Caco-2 (cell line): ENCODE measurements around the gene NOP10. TPM values are rescaled to one million over a fixed set of nuclear protein-coding genes. Genes with fewer than 3 reads are reported as not detected.

Source experiments
- BruUV-seq: library from RNA; stranded (reverse); fragments of 400-500 nt; replicated peaks from 2 replicates; lab custom pipeline; 2021; lab: Mats Ljungman, UMichigan
- CTCF ChIA-PET: fragments of 300-600 bp; sonication (Branson Sonifier 250); formaldehyde crosslinking; loops from one replicate; lab custom pipeline; 2022; ENCODE audit warnings: antibody characterized with exemption; lab: Charles Lee
- POLR2A ChIA-PET: fragments of 300-600 bp; sonication (Branson Sonifier 250); formaldehyde crosslinking; loops from one replicate; lab custom pipeline; 2022; ENCODE audit warnings: antibody characterized with exemption; lab: Charles Lee
- DNase-seq, 2 experiments: peaks; one replicate each; pipeline versions ENCODE4 v3.0.0 to v3.0.0-alpha.2; 2020 to 2022
- H3K27me3 ChIP-seq: replicated peaks from 2 replicates; pipeline ENCODE4 v1.6.0; 2011; ENCODE audit warnings: low read length; ENCODE audit not compliant: control insufficient read depth, insufficient read depth
- H3K36me3 ChIP-seq: 2 replicates; pipeline ENCODE4 v1.5.1; 2011; ENCODE audit warnings: low read length; ENCODE audit not compliant: control insufficient read depth, insufficient read depth
- H3K4me1 ChIP-seq: fragments of 250-450 bp; sonication (Bioruptor Pico); 2 replicates; pipeline ENCODE4 v1.5.1; 2020; ENCODE audit warnings: mild to moderate bottlenecking
- H3K4me3 ChIP-seq: 2 replicates; pipeline ENCODE4 v1.5.1; 2011; ENCODE audit warnings: low read depth, mild to moderate bottlenecking, control low read depth, low read length
- H3K9me3 ChIP-seq: fragments of 250-450 bp; sonication (Bioruptor Pico); 2 replicates; pipeline ENCODE4 v1.5.1; 2020; ENCODE audit warnings: mild to moderate bottlenecking, moderate library complexity
- H3K27ac Mint-ChIP-seq: one replicate; pipeline ENCODE4 v1.8.0; 2022; ENCODE audit warnings: mixed read lengths; ENCODE audit not compliant: unreplicated experiment
- H3K27me3 Mint-ChIP-seq: one replicate; pipeline ENCODE4 v1.8.0; 2022; ENCODE audit warnings: mixed read lengths; ENCODE audit not compliant: insufficient read depth, unreplicated experiment
- H3K36me3 Mint-ChIP-seq: one replicate; pipeline ENCODE4 v1.8.0; 2022; ENCODE audit warnings: mild to moderate bottlenecking, mixed read lengths; ENCODE audit not compliant: insufficient read depth, unreplicated experiment
- H3K4me1 Mint-ChIP-seq: one replicate; pipeline ENCODE4 v1.8.0; 2022; ENCODE audit warnings: low read depth, mixed read lengths; ENCODE audit not compliant: unreplicated experiment
- H3K4me3 Mint-ChIP-seq: one replicate; pipeline ENCODE4 v1.8.0; 2022; ENCODE audit warnings: mild to moderate bottlenecking, moderate library complexity, mixed read lengths; ENCODE audit not compliant: unreplicated experiment
- H3K9me3 Mint-ChIP-seq: one replicate; pipeline ENCODE4 v1.8.0; 2022; ENCODE audit warnings: mixed read lengths; ENCODE audit not compliant: unreplicated experiment
- intact Hi-C: fragments of 100-400 bp; cut with micrococcal nuclease; formaldehyde crosslinking; loops from one replicate; pipeline ENCODE4 v1.10.0; 2022; ENCODE audit not compliant: unreplicated experiment
- total RNA-seq: library from RNA; stranded (reverse); gene quantifications from 2 replicates; pipeline ENCODE4 v1.2.3, GENCODE V29; 2022
- TF ChIP-seq, protein P1 (sequence below), 2 experiments: fragments of 200-600 bp in 1 of 2; IDR thresholded peaks; 1 replicate in 1 of 2; 2 replicates in 1 of 2; pipeline versions ENCODE4 v1.5.1 to v1.8.0; 2011 to 2022; ENCODE audit warnings: antibody characterized with exemption in 1 of 2, control low read depth in 1 of 2, inconsistent platforms in 1 of 2, low read depth in 1 of 2, low read length in 1 of 2, mild to moderate bottlenecking in 1 of 2, moderate library complexity in 1 of 2; ENCODE audit not compliant: insufficient read depth in 1 of 2, severe bottlenecking in 1 of 2, unreplicated experiment in 1 of 2

The NOP10 gene
- total RNA-seq, 1 experiment from 2014 or later = 171 TPM

DNA sequence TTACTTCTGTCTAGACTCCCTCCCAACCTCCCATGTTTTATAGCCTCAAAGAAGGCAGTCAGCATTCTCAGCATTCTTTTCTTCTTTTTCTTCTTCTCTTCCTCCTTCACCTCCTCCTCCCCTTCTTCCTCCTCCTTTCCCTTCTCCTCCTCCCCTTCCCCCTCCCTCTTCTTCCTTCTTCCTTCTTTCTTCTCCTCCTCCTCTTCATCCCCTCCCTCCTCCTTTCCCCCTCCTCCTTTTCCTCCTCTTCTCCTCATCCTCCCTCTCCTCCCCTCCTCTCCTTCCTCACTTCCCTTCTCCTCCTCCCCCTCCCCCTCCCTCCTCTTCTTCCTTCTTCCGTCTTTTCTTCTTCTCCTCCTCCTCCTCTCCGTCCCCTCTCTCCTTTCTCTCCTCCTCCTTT lies 27.7 kb upstream of the NOP10 start:
- Histone ChIP-seq H3K4me3 (no peak overlapping the region), H3K4me1 (peaks cover 4% of the 10 kb centered on the region; the same call in 1 of the 2 replicates), H3K9me3 (no peaks in the 10 kb centered on the region), H3K36me3 (no peaks in the 10 kb centered on the region), H3K27me3 (no peaks in the 10 kb centered on the region)
- ChIA-PET POLR2A (no interaction called here), CTCF (no interaction called here)
- H3K27ac Mint-ChIP-seq = no peak overlapping the region
- no peaks in the 10 kb centered on the region for H3K9me3 Mint-ChIP-seq
- H3K4me1 Mint-ChIP-seq = peaks cover 5% of the 10 kb centered on the region
- no peak overlapping the region for H3K4me3 Mint-ChIP-seq
- DNase-seq = no peak
- intact Hi-C loops = no loop called here
- no TSS peak for BruUV-seq
- TF ChIP-seq, protein P1, sequence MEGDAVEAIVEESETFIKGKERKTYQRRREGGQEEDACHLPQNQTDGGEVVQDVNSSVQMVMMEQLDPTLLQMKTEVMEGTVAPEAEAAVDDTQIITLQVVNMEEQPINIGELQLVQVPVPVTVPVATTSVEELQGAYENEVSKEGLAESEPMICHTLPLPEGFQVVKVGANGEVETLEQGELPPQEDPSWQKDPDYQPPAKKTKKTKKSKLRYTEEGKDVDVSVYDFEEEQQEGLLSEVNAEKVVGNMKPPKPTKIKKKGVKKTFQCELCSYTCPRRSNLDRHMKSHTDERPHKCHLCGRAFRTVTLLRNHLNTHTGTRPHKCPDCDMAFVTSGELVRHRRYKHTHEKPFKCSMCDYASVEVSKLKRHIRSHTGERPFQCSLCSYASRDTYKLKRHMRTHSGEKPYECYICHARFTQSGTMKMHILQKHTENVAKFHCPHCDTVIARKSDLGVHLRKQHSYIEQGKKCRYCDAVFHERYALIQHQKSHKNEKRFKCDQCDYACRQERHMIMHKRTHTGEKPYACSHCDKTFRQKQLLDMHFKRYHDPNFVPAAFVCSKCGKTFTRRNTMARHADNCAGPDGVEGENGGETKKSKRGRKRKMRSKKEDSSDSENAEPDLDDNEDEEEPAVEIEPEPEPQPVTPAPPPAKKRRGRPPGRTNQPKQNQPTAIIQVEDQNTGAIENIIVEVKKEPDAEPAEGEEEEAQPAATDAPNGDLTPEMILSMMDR (IDR thresholded peaks at IDR 0.05; ENCODE audit: insufficient read depth in 1 of 2, low read depth in 1 of 2, low read length in 1 of 2, severe bottlenecking in 1 of 2, unreplicated experiment in 1 of 2) = no peak
- no peaks in the 10 kb centered on the region for H3K27me3 Mint-ChIP-seq
- H3K36me3 Mint-ChIP-seq = no peaks in the 10 kb centered on the region

DNA sequence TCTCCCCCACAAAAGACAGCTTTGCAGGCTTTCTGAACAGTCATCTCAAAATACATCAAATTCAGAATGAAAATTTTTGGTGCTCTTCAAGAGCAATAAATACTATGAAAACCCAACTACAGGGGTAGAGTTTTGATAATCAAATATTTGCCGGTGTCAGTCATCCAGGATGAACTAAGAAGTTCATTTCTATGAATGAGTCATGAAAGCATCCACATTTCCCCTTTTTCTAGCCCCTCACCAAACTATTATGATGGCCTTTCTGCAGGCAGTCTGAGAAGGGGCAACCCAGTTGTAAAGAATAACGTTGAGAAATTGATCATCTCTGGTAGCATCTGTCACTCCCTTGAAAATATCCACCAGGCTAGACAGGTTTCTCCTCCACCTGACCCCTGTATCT lies 27.2 kb upstream of the NOP10 start:
- no peaks in the 10 kb centered on the region for H3K27me3 ChIP-seq
- Mint-ChIP-seq H3K27me3 (no peaks in the 10 kb centered on the region), H3K9me3 (no peaks in the 10 kb centered on the region), H3K27ac (no peak overlapping the region), H3K4me1 (peaks cover 5% of the 10 kb centered on the region), H3K4me3 (no peak overlapping the region), H3K36me3 (no peaks in the 10 kb centered on the region)
- no peaks in the 10 kb centered on the region for H3K9me3 ChIP-seq
- peaks cover 8% of the 10 kb centered on the region; the same call in 1 of the 2 replicates for H3K4me1 ChIP-seq
- H3K4me3 ChIP-seq = no peak overlapping the region
- CTCF ChIA-PET = no interaction called here
- TF ChIP-seq, protein P1 (IDR thresholded peaks at IDR 0.05; ENCODE audit: insufficient read depth in 1 of 2, low read depth in 1 of 2, low read length in 1 of 2, severe bottlenecking in 1 of 2, unreplicated experiment in 1 of 2) = no peak
- intact Hi-C loops = no loop called here
- no TSS peak for BruUV-seq
- no peaks in the 10 kb centered on the region for H3K36me3 ChIP-seq
- no peak for DNase-seq
- POLR2A ChIA-PET = no interaction called here

DNA sequence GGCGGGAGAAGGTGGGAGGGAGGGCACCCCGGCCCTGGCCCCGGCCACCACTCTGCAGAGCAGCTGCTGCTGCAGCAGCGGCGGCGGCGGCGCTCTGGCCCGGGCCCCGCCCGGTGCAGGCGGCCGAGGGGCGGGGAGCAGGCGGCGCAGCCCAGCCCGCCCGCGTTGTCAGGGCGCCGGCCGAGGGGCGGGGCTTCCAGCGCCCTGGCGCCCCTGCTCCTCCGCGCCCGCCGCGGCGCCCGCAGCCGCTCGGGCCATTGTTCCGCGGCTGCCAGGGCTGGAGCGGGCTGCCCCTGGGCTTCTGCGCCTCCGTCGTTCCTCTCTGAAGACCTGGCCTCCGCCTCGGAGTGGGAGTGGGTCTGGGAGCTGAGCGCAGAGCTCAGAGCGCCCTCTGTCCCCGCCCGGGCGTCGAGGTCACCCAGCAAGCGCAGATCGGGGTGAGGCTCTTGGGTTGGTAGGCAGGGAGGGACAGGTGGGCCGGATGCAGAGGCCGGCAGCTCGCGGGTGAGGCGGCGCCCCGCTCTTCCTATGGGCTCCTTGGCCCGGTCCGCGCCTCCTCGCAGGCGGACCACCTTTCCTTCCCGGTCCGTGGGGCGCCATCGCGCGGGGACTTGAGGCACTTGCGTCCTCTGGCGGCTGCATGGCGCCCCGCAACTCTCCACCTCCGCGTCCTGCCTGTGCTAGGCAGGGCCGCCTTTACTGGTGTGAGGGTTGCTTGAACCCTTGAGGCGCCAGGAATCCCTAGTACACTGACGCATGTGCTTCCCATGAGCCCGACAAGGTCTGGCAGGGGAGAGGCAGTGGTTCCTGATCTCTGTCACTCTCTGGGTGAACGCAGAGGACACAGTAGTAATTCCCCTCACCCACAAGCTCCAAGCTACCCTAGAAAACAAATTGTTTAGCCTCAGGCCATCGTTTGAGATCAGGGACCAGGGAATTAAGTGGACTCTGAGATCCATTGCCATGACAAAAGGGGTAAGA lies 24.5 kb upstream of the NOP10 start, which contains the start of gene LPCAT4:
LPCAT4 (minus strand) TSS at position 96 of the 981 bp plus-strand sequence. CDS start 96 bp downstream, outside the sequence.
- TF ChIP-seq, protein P1 (IDR thresholded peaks at IDR 0.05; ENCODE audit: insufficient read depth in 1 of 2, low read depth in 1 of 2, low read length in 1 of 2, severe bottlenecking in 1 of 2, unreplicated experiment in 1 of 2) = peak; percentile 80 to 91
- H3K27me3 Mint-ChIP-seq = no peaks in the 10 kb centered on the region
- no TSS peak for BruUV-seq
- no peaks in the 10 kb centered on the region for H3K9me3 ChIP-seq
- no peaks in the 10 kb centered on the region for H3K36me3 ChIP-seq
- H3K9me3 Mint-ChIP-seq = no peaks in the 10 kb centered on the region
- ChIA-PET POLR2A (interaction anchor here (0.5 to 1.5 kb wide), 3 partner anchors 9 to 61 kb away, joined by 3 to 5 read pairs (median 5); partner anchors contain the start of gene NUTM1), CTCF (interaction anchor here (0.6 to 2.1 kb wide), 12 partner anchors 9 to 306 kb away, joined by 3 to 14 read pairs (median 4); partner anchors contain the start of genes NOP10, NUTM1 and SLC12A6)
- H3K4me3 ChIP-seq = peak within 1 kb of the TSS; percentile 71
- no peaks in the 10 kb centered on the region for H3K27me3 ChIP-seq
- no peaks in the 10 kb centered on the region for H3K4me1 Mint-ChIP-seq
- peak within 1 kb of the TSS; percentile 56 for H3K27ac Mint-ChIP-seq
- H3K4me1 ChIP-seq = peaks cover 8% of the 10 kb centered on the region; the same call in 1 of the 2 replicates
- peak within 1 kb of the TSS; percentile 94 for H3K4me3 Mint-ChIP-seq
- peaks cover 7% of the 10 kb centered on the region for H3K36me3 Mint-ChIP-seq
- peak; percentile 84 to 88 for DNase-seq
- intact Hi-C loops = loop anchor here (1.0 to 5.0 kb wide), 7 partner anchors 24 to 305 kb away; partner anchors contain the start of genes EMC7, KATNBL1, NOP10 and NUTM1
